ENCODE data around the gene MPL.

DNA sequence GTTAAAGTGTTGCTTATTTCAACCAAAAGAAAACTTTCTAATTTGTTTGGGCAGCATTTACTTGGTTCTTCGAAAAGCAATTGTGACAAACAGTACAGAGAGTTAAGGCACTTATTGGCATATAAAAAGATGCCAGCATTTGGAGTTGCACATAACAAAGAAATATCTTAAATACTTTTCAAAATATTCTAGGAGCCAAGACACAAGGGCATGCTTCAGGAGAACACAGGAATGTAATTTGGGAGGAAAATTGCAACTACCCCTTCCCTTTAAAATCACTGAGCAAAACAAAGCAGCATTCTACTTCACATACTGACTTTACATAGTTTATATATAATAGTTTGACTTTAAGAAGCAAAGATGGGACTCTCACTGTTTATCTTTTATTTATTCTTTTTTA is 41.4 kb upstream of the MPL start:
- TF ChIP-seq POLR2A (IDR thresholded peaks at IDR 0.05) (no peak), POLR2AphosphoS5 (IDR thresholded peaks at IDR 0.05) (no peak)
- TF ChIP-seq, protein P1, sequence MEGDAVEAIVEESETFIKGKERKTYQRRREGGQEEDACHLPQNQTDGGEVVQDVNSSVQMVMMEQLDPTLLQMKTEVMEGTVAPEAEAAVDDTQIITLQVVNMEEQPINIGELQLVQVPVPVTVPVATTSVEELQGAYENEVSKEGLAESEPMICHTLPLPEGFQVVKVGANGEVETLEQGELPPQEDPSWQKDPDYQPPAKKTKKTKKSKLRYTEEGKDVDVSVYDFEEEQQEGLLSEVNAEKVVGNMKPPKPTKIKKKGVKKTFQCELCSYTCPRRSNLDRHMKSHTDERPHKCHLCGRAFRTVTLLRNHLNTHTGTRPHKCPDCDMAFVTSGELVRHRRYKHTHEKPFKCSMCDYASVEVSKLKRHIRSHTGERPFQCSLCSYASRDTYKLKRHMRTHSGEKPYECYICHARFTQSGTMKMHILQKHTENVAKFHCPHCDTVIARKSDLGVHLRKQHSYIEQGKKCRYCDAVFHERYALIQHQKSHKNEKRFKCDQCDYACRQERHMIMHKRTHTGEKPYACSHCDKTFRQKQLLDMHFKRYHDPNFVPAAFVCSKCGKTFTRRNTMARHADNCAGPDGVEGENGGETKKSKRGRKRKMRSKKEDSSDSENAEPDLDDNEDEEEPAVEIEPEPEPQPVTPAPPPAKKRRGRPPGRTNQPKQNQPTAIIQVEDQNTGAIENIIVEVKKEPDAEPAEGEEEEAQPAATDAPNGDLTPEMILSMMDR (IDR thresholded peaks at IDR 0.05): no peak

Data from upper lobe of left lung (tissue), 4 donors.